Fibroblast of mammary gland (primary cell): ENCODE measurements around the gene CUBN.

Experiments used
- DNase-seq: peaks from one replicate; pipeline ENCODE4 v3.0.0-alpha.2; 2010; ENCODE audit warnings: low read depth
- H3K4me3 ChIP-seq: 2 replicates; pipeline ENCODE4 v1.5.1; 2011; ENCODE audit warnings: low read depth, mild to moderate bottlenecking, low read length, moderate library complexity; ENCODE audit not compliant: control insufficient read depth
- TF ChIP-seq, protein P1 (sequence below): conservative IDR thresholded peaks from 2 replicates; pipeline ENCODE4 v1.5.1; 2011; ENCODE audit warnings: low read depth, low read length, inconsistent platforms; ENCODE audit not compliant: control insufficient read depth, insufficient read depth

Gene CUBN

DNA sequence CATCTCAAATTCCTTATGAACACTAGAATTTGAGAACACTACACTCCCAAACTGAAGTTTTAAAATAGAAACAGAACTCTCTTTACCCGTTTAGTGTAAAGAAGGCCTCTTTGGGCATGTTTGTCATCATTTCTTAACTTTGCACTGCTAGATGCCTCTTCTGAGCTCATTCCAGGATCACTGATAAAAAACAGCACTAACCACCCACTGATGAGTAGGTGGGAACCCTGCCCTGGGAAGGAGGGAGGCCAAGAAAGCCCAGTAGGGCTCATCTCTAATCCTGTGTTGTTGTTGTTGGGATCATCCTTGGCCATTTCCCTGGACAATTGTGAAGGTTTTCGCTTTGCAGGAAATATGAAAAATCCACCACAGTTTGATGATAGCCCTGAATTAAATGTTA, 68.2 kb downstream of the CUBN start:
- TF ChIP-seq, protein P1, sequence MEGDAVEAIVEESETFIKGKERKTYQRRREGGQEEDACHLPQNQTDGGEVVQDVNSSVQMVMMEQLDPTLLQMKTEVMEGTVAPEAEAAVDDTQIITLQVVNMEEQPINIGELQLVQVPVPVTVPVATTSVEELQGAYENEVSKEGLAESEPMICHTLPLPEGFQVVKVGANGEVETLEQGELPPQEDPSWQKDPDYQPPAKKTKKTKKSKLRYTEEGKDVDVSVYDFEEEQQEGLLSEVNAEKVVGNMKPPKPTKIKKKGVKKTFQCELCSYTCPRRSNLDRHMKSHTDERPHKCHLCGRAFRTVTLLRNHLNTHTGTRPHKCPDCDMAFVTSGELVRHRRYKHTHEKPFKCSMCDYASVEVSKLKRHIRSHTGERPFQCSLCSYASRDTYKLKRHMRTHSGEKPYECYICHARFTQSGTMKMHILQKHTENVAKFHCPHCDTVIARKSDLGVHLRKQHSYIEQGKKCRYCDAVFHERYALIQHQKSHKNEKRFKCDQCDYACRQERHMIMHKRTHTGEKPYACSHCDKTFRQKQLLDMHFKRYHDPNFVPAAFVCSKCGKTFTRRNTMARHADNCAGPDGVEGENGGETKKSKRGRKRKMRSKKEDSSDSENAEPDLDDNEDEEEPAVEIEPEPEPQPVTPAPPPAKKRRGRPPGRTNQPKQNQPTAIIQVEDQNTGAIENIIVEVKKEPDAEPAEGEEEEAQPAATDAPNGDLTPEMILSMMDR = no peak
- H3K4me3 ChIP-seq = no peak overlapping the region
- peak; percentile 95 for DNase-seq

DNA sequence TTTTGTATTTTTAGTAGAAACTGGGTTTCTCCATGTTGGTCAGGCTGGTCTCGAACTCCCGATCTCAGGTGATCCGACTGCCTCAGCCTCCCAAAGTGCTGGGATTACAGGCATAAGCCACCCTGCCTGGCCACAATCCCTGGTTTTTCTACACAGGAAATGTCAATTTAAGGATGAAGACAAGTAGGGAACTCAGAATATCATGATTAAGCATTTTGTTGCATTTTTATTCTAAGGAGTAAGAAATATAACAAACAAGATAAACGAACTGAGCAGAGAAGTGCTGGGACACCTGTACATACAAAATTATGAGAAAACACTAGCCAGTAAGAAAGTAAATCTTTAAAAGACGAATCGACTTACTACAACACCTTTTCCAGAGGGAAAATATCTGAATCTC, 69.3 kb downstream of the CUBN start:
- no peak overlapping the region for H3K4me3 ChIP-seq
- no peak for DNase-seq
- TF ChIP-seq, protein P1 = no peak

DNA sequence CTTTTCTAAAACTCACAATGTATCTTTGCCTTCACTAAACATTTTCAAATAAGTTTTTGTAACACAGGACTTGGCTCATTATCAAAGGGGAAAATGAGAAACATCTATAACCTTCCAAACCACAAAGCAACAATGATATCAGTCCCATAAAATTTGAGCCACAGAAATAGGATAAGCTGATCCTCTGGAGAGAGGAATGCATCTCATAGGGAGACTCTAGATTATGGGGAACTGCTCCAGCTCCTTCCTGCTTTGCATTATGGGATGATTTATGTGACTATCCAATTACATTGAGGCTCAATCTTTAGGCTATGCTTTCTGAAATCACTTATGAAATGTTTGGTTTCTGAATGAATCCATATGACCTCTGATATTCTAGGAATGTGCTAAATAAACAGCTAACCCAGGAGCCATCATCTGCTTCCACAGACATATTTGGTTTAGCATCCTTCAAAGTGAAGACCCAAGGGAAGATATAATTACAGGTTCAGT, 70.4 kb downstream of the CUBN start:
- peak; percentile 96 for DNase-seq
- TF ChIP-seq, protein P1 = no peak
- H3K4me3 ChIP-seq = no peak overlapping the region

DNA sequence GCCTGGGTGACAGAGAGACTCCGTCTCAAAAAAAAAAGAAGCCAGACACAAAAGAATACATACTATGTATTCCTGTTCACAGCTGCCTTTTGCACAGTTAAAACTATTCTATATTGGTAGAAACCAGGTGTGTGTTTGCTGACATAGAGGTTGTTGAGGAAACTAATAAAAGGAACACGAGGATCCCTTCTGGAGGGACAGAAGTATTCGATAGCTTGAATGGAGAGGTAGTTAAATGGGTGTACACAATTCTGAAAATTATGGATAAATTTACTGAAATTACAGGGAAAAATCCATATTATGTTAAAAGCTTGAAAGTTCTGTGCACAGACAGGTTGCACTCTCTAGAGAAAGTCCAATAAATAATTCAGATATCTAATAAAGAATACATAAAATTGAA, 71.5 kb downstream of the CUBN start:
- TF ChIP-seq, protein P1 = no peak
- DNase-seq = no peak
- H3K4me3 ChIP-seq = no peak overlapping the region

DNA sequence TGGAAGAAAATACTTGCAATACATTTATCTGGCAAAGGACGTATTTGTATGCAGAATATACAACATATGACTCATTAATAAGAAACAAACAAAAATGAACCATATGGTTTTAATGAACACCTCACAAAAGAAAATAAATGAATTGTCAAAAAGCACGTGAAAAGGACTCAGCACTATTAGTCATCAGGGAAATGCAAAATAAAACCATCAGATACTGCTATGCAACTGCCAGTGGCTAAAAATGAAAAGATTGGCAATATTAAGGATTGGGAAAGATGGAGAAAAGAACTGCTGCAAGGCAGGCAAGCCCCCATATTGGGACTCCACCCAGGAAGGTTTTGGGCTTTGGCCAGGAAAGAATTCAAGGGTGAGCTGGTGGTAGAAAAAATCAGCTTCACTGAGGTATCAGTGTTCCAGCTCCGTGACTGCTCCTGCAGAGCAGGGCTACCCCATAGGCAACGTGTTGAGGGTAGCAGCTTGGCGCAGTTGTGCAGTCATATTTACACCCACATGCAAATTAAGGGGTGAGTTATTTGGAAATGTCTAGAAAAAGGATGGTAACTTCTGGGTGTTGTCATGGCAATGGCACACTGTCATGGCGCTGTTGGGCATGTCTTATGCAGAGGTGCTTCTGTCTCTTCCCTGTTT, 72.7 kb downstream of the CUBN start:
- H3K4me3 ChIP-seq = no peak overlapping the region
- peak; percentile 96 for DNase-seq
- TF ChIP-seq, protein P1 = no peak

DNA sequence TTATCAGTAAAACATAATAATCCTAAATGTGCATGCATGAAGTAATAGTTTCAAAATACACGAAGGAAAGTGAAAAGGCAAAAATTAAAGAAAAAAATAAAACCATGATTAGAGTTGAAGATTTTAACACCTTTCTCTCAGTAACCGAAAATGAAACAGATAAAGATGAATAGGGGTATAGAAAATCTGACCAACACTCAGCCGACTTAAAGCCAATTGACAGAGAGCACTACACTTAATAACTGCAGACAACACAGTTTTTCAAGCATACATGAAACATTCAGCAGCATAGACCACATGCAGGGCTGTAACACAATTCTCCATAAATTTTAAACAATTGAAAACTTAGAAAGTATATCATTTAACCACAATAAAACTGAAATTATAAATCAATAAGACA, 76.1 kb downstream of the CUBN start:
- DNase-seq = no peak
- TF ChIP-seq, protein P1 = no peak

DNA sequence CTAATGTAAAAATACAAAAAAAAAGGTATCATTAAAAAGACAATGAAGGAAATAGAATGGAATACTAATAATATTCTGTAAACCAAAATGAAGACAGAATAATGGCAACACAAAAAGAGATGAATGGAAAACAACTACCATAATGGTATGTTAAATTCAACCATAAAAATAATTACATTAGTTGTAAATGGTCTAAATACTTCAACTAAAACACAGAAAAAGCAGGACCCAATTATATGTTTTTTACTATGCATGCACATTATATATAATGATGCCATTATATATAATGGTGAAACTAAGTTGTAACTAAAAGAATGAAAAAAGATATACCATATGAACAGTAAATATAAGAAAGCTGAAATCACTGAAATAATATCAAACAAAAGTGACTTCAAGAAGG, 76.5 kb downstream of the CUBN start:
- DNase-seq = no peak
- TF ChIP-seq, protein P1 = no peak
- H3K4me3 ChIP-seq = no peak overlapping the region

More for the DNA sequence above, 76.1 kb downstream of the CUBN start:
- no peak overlapping the region for H3K4me3 ChIP-seq
